ENCODE measurements around the gene PPFIBP2. TPM values are rescaled to one million over a fixed set of nuclear protein-coding genes. Genes with fewer than 3 reads are reported as not detected.
A peak's percentile ranks its signal among the peaks of the same experiment; 100 is the strongest.

PPFIBP2 gene
- polyA plus RNA-seq, 6 donors from 2014 or later, result 3.7 to 13.3 (median 7.4) TPM

- no peak overlapping the region for H3K4me3 Mint-ChIP-seq
- peaks cover 0 to 3% (median 0%) of the 10 kb centered on the region in 3 donors for H3K4me1 Mint-ChIP-seq
- H3K9me3 Mint-ChIP-seq, result no peaks in the 10 kb centered on the region
- no peaks in the 10 kb centered on the region for H3K27me3 Mint-ChIP-seq
- ATAC-seq (ENCODE audit: low read depth in 2 of 2) (no peak), DNase-seq (no peak)
- H3K36me3 Mint-ChIP-seq, result peaks cover 49 to 73% of the 10 kb centered on the region in 2 donors
- no peak overlapping the region for H3K27ac Mint-ChIP-seq
Measured at GRCh38 chr11:7636350-7636749, 122.6 kb downstream of the PPFIBP2 start.

- Mint-ChIP-seq H3K4me3 (no peak overlapping the region), H3K27me3 (no peaks in the 10 kb centered on the region), H3K27ac (peak overlapping the region in 2 of 6 donors; percentile 12 to 14), H3K36me3 (peaks cover 46 to 72% of the 10 kb centered on the region in 2 donors), H3K9me3 (no peaks in the 10 kb centered on the region), H3K4me1 (peaks cover 0 to 3% (median 0%) of the 10 kb centered on the region in 3 donors)
- ATAC-seq (ENCODE audit: low read depth in 2 of 2), result no peak
- DNase-seq, result no peak
Measured at GRCh38 chr11:7637447-7638157, 123.8 kb downstream of the PPFIBP2 start.

- peaks cover 0 to 3% (median 0%) of the 10 kb centered on the region in 3 donors for H3K4me1 Mint-ChIP-seq
- H3K9me3 Mint-ChIP-seq, result no peaks in the 10 kb centered on the region
- H3K4me3 Mint-ChIP-seq, result no peak overlapping the region
- no peak for DNase-seq
- peaks cover 49 to 83% of the 10 kb centered on the region in 2 donors for H3K36me3 Mint-ChIP-seq
- ATAC-seq (ENCODE audit: low read depth in 2 of 2), result no peak
- H3K27me3 Mint-ChIP-seq, result no peaks in the 10 kb centered on the region
- peak overlapping the region in 2 of 6 donors; percentile 12 to 54 for H3K27ac Mint-ChIP-seq
Measured at GRCh38 chr11:7638710-7639642, 125.2 kb downstream of the PPFIBP2 start.

- Mint-ChIP-seq H3K4me1 (peaks cover 0 to 3% (median 0%) of the 10 kb centered on the region in 3 donors), H3K27me3 (no peaks in the 10 kb centered on the region), H3K27ac (no peak overlapping the region), H3K9me3 (no peaks in the 10 kb centered on the region), H3K36me3 (peaks cover 46 to 76% of the 10 kb centered on the region in 2 donors), H3K4me3 (no peak overlapping the region)
- no peak for ATAC-seq (ENCODE audit: low read depth in 2 of 2)
- no peak for DNase-seq
Measured at GRCh38 chr11:7639643-7640025, 125.8 kb downstream of the PPFIBP2 start.

DNA sequence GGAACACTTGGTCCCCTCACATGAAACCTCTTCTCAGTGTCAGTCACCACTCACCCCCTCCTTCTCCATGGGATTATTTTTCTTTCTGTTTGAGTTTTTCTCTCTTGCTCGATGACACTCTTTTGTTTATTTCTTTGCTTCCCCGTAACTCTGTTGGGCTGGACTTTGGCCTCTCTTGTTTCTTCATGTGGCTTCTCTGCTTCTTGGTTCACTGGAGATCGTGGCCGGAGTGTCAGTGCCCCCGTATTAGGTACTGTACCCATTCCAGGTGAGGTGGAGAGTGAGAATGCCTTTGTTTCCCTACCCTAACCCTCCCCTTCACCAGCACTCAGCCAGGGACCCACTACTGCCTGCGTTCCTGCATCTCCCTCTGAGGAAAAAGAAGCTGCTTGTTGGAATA, 127.0 kb downstream of the PPFIBP2 start:
- Mint-ChIP-seq H3K4me3 (no peak overlapping the region), H3K27ac (no peak overlapping the region), H3K9me3 (no peaks in the 10 kb centered on the region), H3K36me3 (peaks cover 38 to 70% of the 10 kb centered on the region in 2 donors), H3K4me1 (peaks cover 0 to 3% (median 0%) of the 10 kb centered on the region in 3 donors), H3K27me3 (no peaks in the 10 kb centered on the region)
- DNase-seq, result no peak
- no peak for ATAC-seq (ENCODE audit: low read depth in 2 of 2)

GRCh38 chr11:7642747-7643146, 128.9 kb downstream of the PPFIBP2 start:
- Mint-ChIP-seq H3K36me3 (peaks cover 29 to 53% of the 10 kb centered on the region in 2 donors), H3K9me3 (no peaks in the 10 kb centered on the region), H3K4me3 (no peak overlapping the region), H3K27ac (no peak overlapping the region), H3K27me3 (no peaks in the 10 kb centered on the region), H3K4me1 (peaks cover 0 to 3% (median 0%) of the 10 kb centered on the region in 3 donors)
- ATAC-seq (ENCODE audit: low read depth in 2 of 2) (no peak), DNase-seq (no peak)

- Mint-ChIP-seq H3K27me3 (no peaks in the 10 kb centered on the region), H3K9me3 (no peaks in the 10 kb centered on the region), H3K36me3 (peaks cover 29 to 52% of the 10 kb centered on the region in 2 donors), H3K4me1 (no peaks in the 10 kb centered on the region), H3K4me3 (no peak overlapping the region), H3K27ac (peak overlapping the region in 1 of 6 donors; percentile 80)
- ATAC-seq (ENCODE audit: low read depth in 2 of 2), result no peak
- no peak for DNase-seq
Measured at GRCh38 chr11:7643314-7643713, 129.5 kb downstream of the PPFIBP2 start.

DNA sequence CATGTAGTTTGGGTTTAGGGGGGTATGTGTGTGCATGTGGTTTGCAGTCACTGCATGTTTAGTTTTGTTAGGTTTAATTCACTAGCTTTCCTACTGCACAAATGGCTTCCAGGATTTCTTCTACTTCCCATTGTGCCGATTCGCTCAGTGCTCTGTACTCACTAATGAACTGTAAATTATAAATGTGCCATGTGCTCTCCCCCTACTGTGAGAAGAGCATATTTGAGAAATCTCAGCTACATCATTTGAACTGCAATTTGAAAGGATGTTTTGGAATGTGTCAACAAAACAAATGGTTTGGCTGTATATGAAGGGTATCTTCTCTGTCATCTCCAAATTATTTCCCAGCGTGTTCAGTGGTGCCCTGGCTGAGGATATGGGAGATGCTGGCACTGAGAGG, 131.4 kb downstream of the PPFIBP2 start:
- Mint-ChIP-seq H3K9me3 (no peaks in the 10 kb centered on the region), H3K4me1 (no peaks in the 10 kb centered on the region), H3K4me3 (no peak overlapping the region), H3K27me3 (no peaks in the 10 kb centered on the region), H3K36me3 (peaks cover 26 to 53% of the 10 kb centered on the region in 2 donors), H3K27ac (peak overlapping the region in 1 of 6 donors; percentile 25)
- no peak for ATAC-seq (ENCODE audit: low read depth in 2 of 2)
- no peak for DNase-seq

DNA sequence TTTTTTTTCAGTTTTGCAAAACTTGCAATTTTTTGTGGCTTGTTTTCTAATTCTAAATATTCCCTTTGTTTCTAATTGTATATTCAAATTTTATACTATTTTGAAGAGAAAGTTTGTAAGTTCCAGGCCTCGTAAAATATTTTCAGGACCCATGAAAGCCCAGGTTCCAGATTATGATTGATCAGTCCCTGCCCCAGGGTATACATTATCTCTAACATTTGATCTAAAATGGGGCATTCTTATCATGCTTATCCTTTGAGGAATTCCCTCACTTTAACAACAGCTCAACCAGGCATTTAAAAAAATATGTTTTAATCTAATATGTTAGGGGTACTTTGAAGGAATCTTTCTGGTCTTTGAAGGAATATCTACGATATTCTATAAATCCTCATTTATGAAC, 133.1 kb downstream of the PPFIBP2 start:
- DNase-seq (no peak), ATAC-seq (ENCODE audit: low read depth in 2 of 2) (no peak)
- H3K27me3 Mint-ChIP-seq, result no peaks in the 10 kb centered on the region
- no peak overlapping the region for H3K27ac Mint-ChIP-seq
- H3K36me3 Mint-ChIP-seq, result peaks cover 34 to 49% of the 10 kb centered on the region in 2 donors
- H3K4me3 Mint-ChIP-seq, result no peak overlapping the region
- no peaks in the 10 kb centered on the region for H3K4me1 Mint-ChIP-seq
- H3K9me3 Mint-ChIP-seq, result no peaks in the 10 kb centered on the region

- Mint-ChIP-seq H3K27ac (peak overlapping the region in 2 of 6 donors; percentile 1 to 15), H3K4me3 (no peak overlapping the region), H3K4me1 (no peaks in the 10 kb centered on the region), H3K9me3 (no peaks in the 10 kb centered on the region), H3K27me3 (no peaks in the 10 kb centered on the region), H3K36me3 (peaks cover 33 to 44% of the 10 kb centered on the region in 2 donors)
- ATAC-seq (ENCODE audit: low read depth in 2 of 2) (no peak), DNase-seq (no peak)
Measured at GRCh38 chr11:7648264-7648663, 134.5 kb downstream of the PPFIBP2 start.

DNA sequence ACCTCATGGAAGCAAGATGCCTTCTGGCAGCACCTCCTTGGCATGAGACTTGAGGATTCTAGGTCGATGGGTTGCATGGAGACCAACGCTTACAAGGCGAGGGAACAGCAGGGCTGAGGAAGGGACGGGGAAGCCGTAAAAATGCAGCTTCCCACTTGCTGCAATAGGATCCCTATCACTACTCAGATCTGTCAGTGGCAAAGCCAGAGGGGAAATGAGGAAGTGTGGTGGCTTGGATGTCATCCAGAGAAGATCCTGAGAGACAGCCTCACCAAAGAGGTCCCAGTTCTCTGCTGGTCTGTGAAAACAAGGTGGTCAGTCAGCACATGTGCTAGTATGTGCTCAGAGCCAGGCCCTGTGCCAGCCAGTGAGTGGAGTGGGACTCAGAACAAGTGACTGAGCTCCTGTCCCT, 137.3 kb downstream of the PPFIBP2 start:
- Mint-ChIP-seq H3K36me3 (peaks cover 32 to 39% of the 10 kb centered on the region in 2 donors), H3K27ac (peak overlapping the region in 1 of 6 donors; percentile 81), H3K4me3 (no peak overlapping the region), H3K9me3 (no peaks in the 10 kb centered on the region), H3K4me1 (no peaks in the 10 kb centered on the region), H3K27me3 (no peaks in the 10 kb centered on the region)
- no peak for DNase-seq
- no peak for ATAC-seq (ENCODE audit: low read depth in 2 of 2)

DNA sequence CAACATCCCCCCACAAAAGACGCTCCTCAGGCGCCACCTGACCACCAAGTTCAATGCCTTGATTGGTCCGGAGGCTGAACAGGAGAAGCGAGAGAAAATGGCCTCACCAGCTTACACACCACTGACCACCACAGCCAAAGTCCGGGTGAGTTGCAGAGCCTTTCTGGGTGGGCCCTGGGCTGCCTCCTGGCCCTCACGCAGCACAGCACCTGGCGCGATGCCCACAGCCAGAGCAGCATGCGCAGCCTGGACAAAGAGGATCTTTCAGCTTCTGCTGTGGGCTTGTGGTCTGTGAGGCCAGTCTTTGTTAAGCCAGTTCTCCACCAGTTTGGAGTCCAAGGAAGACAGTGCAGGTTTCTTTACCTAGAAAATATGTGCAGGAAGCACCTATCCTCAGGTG, 137.9 kb downstream of the PPFIBP2 start:
- peaks cover 32 to 39% of the 10 kb centered on the region in 2 donors for H3K36me3 Mint-ChIP-seq
- ATAC-seq (ENCODE audit: low read depth in 2 of 2) (no peak), DNase-seq (no peak)
- H3K4me1 Mint-ChIP-seq, result no peaks in the 10 kb centered on the region
- no peaks in the 10 kb centered on the region for H3K9me3 Mint-ChIP-seq
- H3K27me3 Mint-ChIP-seq, result no peaks in the 10 kb centered on the region
- no peak overlapping the region for H3K4me3 Mint-ChIP-seq
- peak overlapping the region in 1 of 6 donors; percentile 51 for H3K27ac Mint-ChIP-seq

DNA sequence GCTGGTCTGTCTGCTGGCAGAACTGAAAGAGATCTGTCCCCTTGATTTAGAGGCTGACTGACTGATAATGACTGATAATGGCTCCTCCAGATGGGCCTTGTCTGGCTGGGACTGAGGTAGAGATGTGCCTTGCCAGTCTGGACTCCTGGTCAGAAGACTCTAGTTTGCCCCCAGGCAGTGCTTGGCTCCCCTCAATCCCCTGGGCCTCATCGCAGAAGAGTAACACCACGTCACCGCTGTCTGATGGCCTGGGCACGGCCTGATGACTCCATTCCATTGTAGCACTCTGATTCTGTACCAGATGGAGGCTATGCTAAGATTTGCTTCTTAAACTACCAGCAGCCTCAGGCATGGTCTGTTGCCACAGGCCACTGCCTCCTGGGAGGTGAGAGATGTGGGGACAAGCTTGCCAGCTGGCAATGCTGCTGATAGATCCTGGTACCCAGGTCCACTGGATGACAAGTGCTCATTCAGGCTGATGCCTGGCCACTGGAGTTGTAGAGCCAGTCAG, 140.5 kb downstream of the PPFIBP2 start:
- peaks cover 0 to 6% (median 0%) of the 10 kb centered on the region in 3 donors for H3K4me1 Mint-ChIP-seq
- H3K27me3 Mint-ChIP-seq, result no peaks in the 10 kb centered on the region
- DNase-seq (no peak), ATAC-seq (ENCODE audit: low read depth in 2 of 2) (no peak)
- H3K27ac Mint-ChIP-seq, result no peak overlapping the region
- peaks cover 39 to 43% of the 10 kb centered on the region in 2 donors for H3K36me3 Mint-ChIP-seq
- no peak overlapping the region for H3K4me3 Mint-ChIP-seq
- peaks cover 0 to 6% (median 0%) of the 10 kb centered on the region in 7 donors for H3K9me3 Mint-ChIP-seq

Measured in naive B cell (primary cell).